H1 (cell line): Measurements from ENCODE around the gene PXDN. TPM values are rescaled to one million over a fixed set of nuclear protein-coding genes. Genes with fewer than 3 reads are reported as not detected.

ENCODE experiments used
- CTCF ChIA-PET: fragments of 300-600 bp; sonication (Branson Sonifier 250); formaldehyde crosslinking; loops from one replicate; lab custom pipeline; 2021; ENCODE audit not compliant: partially characterized antibody; lab: Charles Lee
- POLR2A ChIA-PET: fragments of 300-600 bp; sonication (Branson Sonifier 250); formaldehyde crosslinking; loops from one replicate; lab custom pipeline; 2021; ENCODE audit warnings: inconsistent platforms; ENCODE audit not compliant: partially characterized antibody; lab: Charles Lee
- DNase-seq, 2 experiments: peaks; one replicate each; pipeline versions ENCODE4 v3.0.0 to v3.0.0-alpha.2; 2010 to 2022; ENCODE audit warnings: low spot score in 2 of 2, low read depth in 1 of 2, mixed read lengths in 1 of 2
- FAIRE-seq: peaks from 2 replicates; lab custom pipeline; 2011; peaks lifted over from hg19 to GRCh38; lab: Jason Lieb, UNC
- H2AFZ ChIP-seq: 2 replicates; pipeline ENCODE4 v1.8.1; 2012; ENCODE audit warnings: low read length, inconsistent platforms
- H2AK5ac ChIP-seq: 2 replicates; pipeline ENCODE4 v1.6.1; 2013; ENCODE audit warnings: low read depth, low read length
- H2BK120ac ChIP-seq: replicated peaks from 2 replicates; pipeline ENCODE3; 2013; ENCODE audit warnings: low read depth, low read length, inconsistent platforms
- H2BK12ac ChIP-seq: 2 replicates; pipeline ENCODE4 v1.6.1; 2013; ENCODE audit warnings: low read depth, low read length
- H2BK15ac ChIP-seq: 2 replicates; pipeline ENCODE4 v1.6.1; 2013; ENCODE audit warnings: low read length
- H2BK20ac ChIP-seq: 2 replicates; pipeline ENCODE4 v1.6.1; 2013; ENCODE audit warnings: low read length
- H2BK5ac ChIP-seq: 2 replicates; pipeline ENCODE4 v1.6.1; 2013; ENCODE audit warnings: low read depth, low read length
- H3K14ac ChIP-seq: 2 replicates; pipeline ENCODE4 v1.6.1; 2013; ENCODE audit warnings: inconsistent platforms; ENCODE audit not compliant: insufficient read length
- H3K18ac ChIP-seq: 2 replicates; pipeline ENCODE4 v1.6.1; 2013; ENCODE audit warnings: low read length; ENCODE audit errors: extremely low read depth
- H3K23ac ChIP-seq: 2 replicates; pipeline ENCODE4 v1.6.1; 2013; ENCODE audit warnings: inconsistent platforms; ENCODE audit not compliant: insufficient read length
- H3K23me2 ChIP-seq: 2 replicates; pipeline ENCODE4 v1.6.1; 2013; ENCODE audit warnings: low read depth, low read length
- H3K27ac ChIP-seq: 2 replicates; pipeline ENCODE4 v1.6.1; 2011; ENCODE audit warnings: low read depth, low read length, inconsistent platforms
- H3K27me3 ChIP-seq, 4 experiments: replicated peaks in 1 of 4; 1 replicate in 1 of 4; 2 replicates in 3 of 4; pipeline versions ENCODE4 v1.6.1 to v1.8.1; 2011 to 2013; ENCODE audit warnings: low read length in 3 of 4, mild to moderate bottlenecking in 3 of 4, inconsistent platforms in 2 of 4, mixed read lengths in 2 of 4, moderate library complexity in 1 of 4; ENCODE audit not compliant: control insufficient read depth in 3 of 4, insufficient read depth in 3 of 4; ENCODE audit errors: extremely low read depth in 1 of 4
- H3K36me3 ChIP-seq, 4 experiments: 2 replicates each; pipeline versions ENCODE4 v1.6.1 to v1.8.1; 2011 to 2013; ENCODE audit warnings: mild to moderate bottlenecking in 4 of 4, low read length in 3 of 4, moderate library complexity in 2 of 4, control low read depth in 1 of 4, inconsistent platforms in 1 of 4; ENCODE audit not compliant: insufficient read depth in 4 of 4, control insufficient read depth in 2 of 4
- H3K4ac ChIP-seq: replicated peaks from 2 replicates; pipeline ENCODE3; 2013; ENCODE audit warnings: low read length, low read depth, mixed read lengths, inconsistent platforms; ENCODE audit not compliant: insufficient read length
- H3K4me1 ChIP-seq, 4 experiments: replicated peaks in 1 of 4; 1 replicate in 1 of 4; 2 replicates in 3 of 4; pipeline versions ENCODE4 v1.6.1 to v1.8.1; 2011 to 2013; ENCODE audit warnings: low read length in 3 of 4, inconsistent platforms in 2 of 4, mixed read lengths in 1 of 4; ENCODE audit not compliant: insufficient read depth in 4 of 4, control insufficient read depth in 3 of 4
- H3K4me2 ChIP-seq, 2 experiments: 2 replicates each; pipeline versions ENCODE4 v1.6.1 to v1.8.1; 2011 to 2013; ENCODE audit warnings: low read depth in 2 of 2, low read length in 2 of 2, control low read depth in 1 of 2, inconsistent platforms in 1 of 2, mild to moderate bottlenecking in 1 of 2; ENCODE audit not compliant: insufficient read depth in 1 of 2
- H3K4me3 ChIP-seq, 4 experiments: fragments of 200-600, 300-600 bp in 1 of 4; sonication (generic), shearing (Covaris generic), sonication (Bioruptor Twin) in 1 of 4; 2 replicates each; pipeline versions ENCODE4 v1.5.1 to v1.8.1; 2011 to 2016; ENCODE audit warnings: low read length in 4 of 4, low read depth in 3 of 4, control low read depth in 2 of 4, inconsistent platforms in 2 of 4, mild to moderate bottlenecking in 2 of 4, mixed read lengths in 1 of 4, moderate library complexity in 1 of 4; ENCODE audit not compliant: insufficient read depth in 2 of 4; ENCODE audit errors: extremely low read depth in 1 of 4
- H3K56ac ChIP-seq: replicated peaks from 2 replicates; pipeline ENCODE3; 2013; ENCODE audit warnings: low read depth, mild to moderate bottlenecking, mixed read lengths, low read length, inconsistent platforms; ENCODE audit not compliant: insufficient read length
- H3K79me1 ChIP-seq: 2 replicates; pipeline ENCODE4 v1.6.1; 2013; ENCODE audit warnings: low read depth, low read length, control low read depth
- H3K79me2 ChIP-seq, 2 experiments: 2 replicates each; pipeline versions ENCODE4 v1.6.1 to v1.8.1; 2012 to 2013; ENCODE audit warnings: low read length in 2 of 2, mild to moderate bottlenecking in 2 of 2, inconsistent platforms in 1 of 2; ENCODE audit not compliant: insufficient read depth in 2 of 2, control insufficient read depth in 1 of 2
- H3K9ac ChIP-seq, 4 experiments: replicated peaks in 1 of 4; 1 replicate in 1 of 4; 2 replicates in 3 of 4; pipeline versions ENCODE4 v1.6.1 to v1.8.1; 2011 to 2013; ENCODE audit warnings: low read depth in 3 of 4, low read length in 3 of 4, control low read depth in 2 of 4, mild to moderate bottlenecking in 2 of 4, moderate library complexity in 2 of 4, inconsistent platforms in 1 of 4; ENCODE audit errors: extremely low read depth in 1 of 4
- H3K9me3 ChIP-seq, 2 experiments: 2 replicates each; pipeline versions ENCODE4 v1.6.1 to v1.8.1; 2012 to 2013; ENCODE audit warnings: mild to moderate bottlenecking in 2 of 2, moderate library complexity in 2 of 2, control low read depth in 1 of 2, inconsistent platforms in 1 of 2, low read depth in 1 of 2, low read length in 1 of 2, mixed read lengths in 1 of 2; ENCODE audit not compliant: insufficient read depth in 2 of 2
- H4K20me1 ChIP-seq, 2 experiments: replicated peaks in 1 of 2; 2 replicates each; pipeline versions ENCODE3 to v1.8.1; 2011 to 2013; ENCODE audit warnings: inconsistent platforms in 2 of 2, low read length in 2 of 2, mild to moderate bottlenecking in 1 of 2; ENCODE audit not compliant: insufficient read depth in 2 of 2, control insufficient read depth in 1 of 2
- H4K5ac ChIP-seq: 2 replicates; pipeline ENCODE4 v1.6.1; 2013; ENCODE audit warnings: low read length, low read depth, mixed read lengths, inconsistent platforms; ENCODE audit not compliant: insufficient read length
- H4K8ac ChIP-seq: 2 replicates; pipeline ENCODE4 v1.8.0; 2013; ENCODE audit warnings: mild to moderate bottlenecking, moderate library complexity, low read length, inconsistent platforms; ENCODE audit not compliant: insufficient read depth; ENCODE audit errors: extremely low read depth
- H4K91ac ChIP-seq: replicated peaks from 2 replicates; pipeline ENCODE3; 2013; ENCODE audit warnings: low read length, mixed read lengths, inconsistent platforms; ENCODE audit not compliant: insufficient read length
- ASH2L ChIP-seq: fragments of 200-600, 300-600 bp; sonication (generic); IDR thresholded peaks from one replicate; pipeline ENCODE4 v1.7.1; 2017; ENCODE audit warnings: low read length
- PHF8 ChIP-seq: fragments of 200-600 bp; sonication (generic); conservative IDR thresholded peaks from 2 replicates; pipeline ENCODE4 v1.7.1; 2012; ENCODE audit warnings: low read depth, mild to moderate bottlenecking, inconsistent platforms, low read length, moderate library complexity
- RBBP5 ChIP-seq: IDR thresholded peaks from 2 replicates; pipeline ENCODE4 v1.7.1; 2012; ENCODE audit warnings: low read depth, mild to moderate bottlenecking, inconsistent platforms, low read length, moderate library complexity, borderline replicate concordance
- TBP ChIP-seq: IDR thresholded peaks from 2 replicates; pipeline ENCODE4 v1.6.1; 2011; ENCODE audit warnings: low read depth, low read length, improper control_type of control experiment
- WGBS, 2 experiments: shearing (Covaris generic) in 1 of 2; methylation state at CpG; one replicate each; pipeline versions ENCODE4 v1.1.6 to v1.1.7; 2013 to 2015; ENCODE audit warnings: low lambda C conversion rate in 2 of 2, mixed read lengths in 2 of 2, inconsistent platforms in 1 of 2, low coverage in 1 of 2, missing lambda C conversion rate in 1 of 2; ENCODE audit not compliant: insufficient replicate concordance in 2 of 2, insufficient coverage in 1 of 2, insufficient read length in 1 of 2; ENCODE audit errors: extremely low coverage in 1 of 2, missing lambda C conversion rate in 1 of 2; 5-methylcytosine and 5-hydroxymethylcytosine counted together
- polyA plus RNA-seq, 7 experiments: library from polyadenylated mRNA; depleted of rRNA in 3 of 7; stranded (reverse) in 5 of 7; unstranded in 2 of 7; fragments of >200 nt in 5 of 7; fragments of 200-250 nt in 2 of 7; gene quantifications; 1 replicate in 5 of 7; 2 replicates in 1 of 7; 4 replicates in 1 of 7; pipeline versions ENCODE4 v1.2.1 to v1.2.3, GENCODE V29; 2011 to 2013; ENCODE audit warnings: missing spikeins in 2 of 7, mixed read lengths in 2 of 7
- total RNA-seq: library from RNA; stranded (reverse); fragmentation: NEBNext Ultra II Directional; extraction: Animal tissue kit (Norgen Biotek cat#: 25700); gene quantifications from 2 replicates; pipeline ENCODE4 v1.2.1, GENCODE V29; 2021

The PXDN gene
- total and polyA plus RNA-seq, 2 of the 8 experiments (the other 6 are each of a cell fraction or from before 2014, with no cell fraction given), result 104 to 141 TPM

GRCh38 chr2:1754046-1754445 is 9.7 kb upstream of the PXDN start:
- Histone ChIP-seq H4K91ac (no peak overlapping the region), H2BK15ac (no peak overlapping the region), H3K27me3 (peaks cover 0 to 4% (median 0%) of the 10 kb centered on the region in 4 experiments; a peak in 1 of 7 replicates), H2BK120ac (no peak overlapping the region), H3K4me1 (peaks cover 0 to 3% (median 0%) of the 10 kb centered on the region in 4 experiments; a peak in 1 of 7 replicates), H3K23me2 (peaks cover 1% of the 10 kb centered on the region; the same call in 1 of the 2 replicates), H2BK20ac (no peak overlapping the region), H3K79me2 (no peaks in the 10 kb centered on the region), H2AFZ (no peak overlapping the region), H3K4ac (no peak overlapping the region), H3K18ac (no peak overlapping the region), H3K9me3 (peaks cover 15 to 21% of the 10 kb centered on the region in 2 experiments), H3K36me3 (no peaks in the 10 kb centered on the region), H4K5ac (no peak overlapping the region), H4K20me1 (no peaks in the 10 kb centered on the region), H3K4me2 (no peak overlapping the region), H3K14ac (no peak overlapping the region), H3K56ac (no peak overlapping the region), H2BK5ac (no peak overlapping the region), H2BK12ac (no peak overlapping the region), H2AK5ac (no peak overlapping the region), H3K79me1 (no peaks in the 10 kb centered on the region), H3K9ac (no peak overlapping the region), H3K27ac (no peak overlapping the region), H3K23ac (no peak overlapping the region), H4K8ac (no peak overlapping the region; the same call in 1 of the 2 replicates), H3K4me3 (no peak overlapping the region)
- 89% methylated on average over 12 of the region's 12 CpGs; no CpG with 5 or more reads in 1 of the 2 experiments for WGBS, 2 experiments
- FAIRE-seq (no peak), DNase-seq (no peak)
- POLR2A ChIA-PET, result no interaction called here
- CTCF ChIA-PET, result interaction anchor here (0.6 to 11.6 kb wide), 7 partner anchors 9 to 547 kb away, joined by 3 to 133 read pairs (median 3); no protein-coding TSS in a partner anchor
- no peak for TF ChIP-seq PHF8
- TF ChIP-seq TBP, result no peak
- no peak for TF ChIP-seq RBBP5
- no peak for TF ChIP-seq ASH2L
